Fibroblast of upper back skin (primary cell): Measurements from ENCODE around the gene ARID2.

Experiments
- DNase-seq: peaks from one replicate; pipeline ENCODE4 v3.0.0-alpha.2; 2013

Gene ARID2

DNA sequence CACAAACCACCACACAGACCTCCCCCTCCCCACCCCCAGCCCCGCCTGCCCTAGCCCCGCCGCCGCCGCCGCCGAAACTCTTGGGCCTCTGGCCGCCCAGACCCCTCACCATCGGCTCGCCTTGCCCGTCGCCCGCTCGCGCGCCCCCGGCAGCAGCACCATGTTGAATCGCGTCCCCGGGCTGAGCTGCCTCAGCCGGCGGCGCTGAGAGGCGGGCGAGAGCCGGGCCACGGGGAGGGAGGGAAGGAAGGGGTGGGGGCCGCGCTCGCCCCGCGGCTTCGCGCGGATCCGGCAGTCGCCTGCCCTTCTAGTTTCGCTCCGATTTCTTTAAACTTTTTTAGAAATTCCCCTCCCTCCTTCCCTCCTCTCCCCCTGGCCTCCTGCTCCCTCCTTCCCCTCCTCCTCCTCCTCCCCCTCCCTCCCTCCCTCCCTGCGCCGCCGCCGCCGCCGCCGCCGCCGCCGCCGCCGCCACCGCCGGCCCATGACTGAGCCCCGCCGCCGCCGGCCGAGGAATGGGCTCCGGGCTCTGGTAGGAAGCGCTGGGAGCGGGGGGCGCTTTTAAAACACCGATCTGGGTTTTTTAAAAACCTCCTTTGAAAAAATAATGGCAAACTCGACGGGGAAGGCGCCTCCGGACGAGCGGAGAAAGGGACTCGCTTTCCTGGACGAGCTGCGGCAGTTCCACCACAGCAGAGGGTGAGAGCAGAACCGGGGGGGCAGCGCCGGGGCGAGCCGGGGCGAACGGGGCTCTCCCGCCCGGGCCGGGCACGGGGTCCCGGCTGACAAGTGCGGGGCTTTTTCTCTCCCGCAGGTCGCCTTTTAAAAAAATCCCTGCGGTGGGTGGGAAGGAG, at the start of gene ARID2:
ARID2 (plus strand) TSS at position 474 of the 851 bp plus-strand sequence; CDS start at position 605, 131 bp downstream.
- peak; percentile 69 for DNase-seq

GRCh38 chr12:45680362-45680761, 49.1 kb upstream of the ARID2 start:
- DNase-seq: no peak

GRCh38 chr12:45681465-45681864, 48.0 kb upstream of the ARID2 start:
- DNase-seq: no peak

DNA sequence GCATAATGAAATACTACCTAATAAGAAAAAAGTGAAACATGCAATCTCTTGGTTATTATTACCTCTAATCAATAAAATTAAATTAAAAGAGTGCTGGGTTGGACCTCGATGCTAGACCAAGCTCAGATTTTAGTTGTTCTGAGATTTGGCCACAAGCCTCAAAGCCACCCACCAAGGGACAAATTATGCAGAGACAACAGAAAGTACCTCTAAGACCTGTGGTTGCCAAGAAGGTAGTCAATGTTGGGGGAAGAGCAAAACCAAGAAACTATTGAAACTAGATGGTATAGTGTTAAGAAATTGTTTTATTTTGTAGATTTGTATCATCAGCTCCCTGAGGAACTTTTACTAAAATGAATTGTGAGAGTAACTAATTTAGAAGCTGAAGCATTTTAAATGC, 43.8 kb upstream of the ARID2 start:
- no peak for DNase-seq

GRCh38 chr12:45687081-45688015, 42.2 kb upstream of the ARID2 start:
- no peak for DNase-seq

DNA sequence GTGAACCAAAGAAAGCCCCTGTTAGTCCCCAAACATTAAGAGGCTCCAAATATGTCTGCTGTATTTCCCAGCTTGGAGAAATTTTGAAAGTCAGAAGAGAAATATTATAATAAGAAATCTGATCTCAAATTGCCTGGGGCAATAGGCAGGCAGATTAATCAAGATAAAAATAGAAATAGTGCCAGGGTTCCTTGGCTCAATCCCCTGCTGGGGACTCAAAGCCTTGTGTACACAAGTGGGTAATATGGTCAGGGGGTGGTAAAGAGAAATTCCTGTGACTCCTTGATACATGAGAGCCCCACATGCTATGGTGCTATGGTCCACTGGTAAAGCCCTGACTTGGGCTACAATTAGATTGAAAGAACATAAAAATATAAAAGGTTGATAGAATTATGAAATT, 41.3 kb upstream of the ARID2 start:
- no peak for DNase-seq

DNA sequence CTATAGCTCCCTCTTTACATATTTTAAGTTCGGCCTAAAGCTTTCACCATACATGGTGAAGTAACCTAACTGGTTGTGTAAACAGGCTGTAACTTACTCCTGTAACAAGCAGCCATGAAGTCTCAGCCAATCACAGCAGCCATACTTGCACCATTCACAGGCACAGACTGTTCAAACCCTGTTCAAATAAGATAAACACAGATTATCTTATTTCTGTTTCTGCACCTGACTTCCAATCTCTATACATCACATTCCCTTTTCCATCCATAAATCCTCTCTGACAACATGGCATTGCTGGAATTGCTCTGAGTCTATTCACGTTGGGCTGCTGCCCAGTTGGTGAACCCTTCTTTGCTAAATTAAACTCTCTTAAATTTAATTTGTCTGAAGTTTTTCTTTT, 34.5 kb upstream of the ARID2 start:
- no peak for DNase-seq

- no peak for DNase-seq
Measured at GRCh38 chr12:45695606-45696005, 33.9 kb upstream of the ARID2 start.

- DNase-seq: no peak
Measured at GRCh38 chr12:45696049-45696448, 33.5 kb upstream of the ARID2 start.

GRCh38 chr12:45697371-45697770, 32.1 kb upstream of the ARID2 start:
- DNase-seq: no peak

- no peak for DNase-seq
Measured at GRCh38 chr12:45701296-45701695, 28.2 kb upstream of the ARID2 start.

- DNase-seq: no peak
Measured at GRCh38 chr12:45703942-45704341, 25.6 kb upstream of the ARID2 start.

DNA sequence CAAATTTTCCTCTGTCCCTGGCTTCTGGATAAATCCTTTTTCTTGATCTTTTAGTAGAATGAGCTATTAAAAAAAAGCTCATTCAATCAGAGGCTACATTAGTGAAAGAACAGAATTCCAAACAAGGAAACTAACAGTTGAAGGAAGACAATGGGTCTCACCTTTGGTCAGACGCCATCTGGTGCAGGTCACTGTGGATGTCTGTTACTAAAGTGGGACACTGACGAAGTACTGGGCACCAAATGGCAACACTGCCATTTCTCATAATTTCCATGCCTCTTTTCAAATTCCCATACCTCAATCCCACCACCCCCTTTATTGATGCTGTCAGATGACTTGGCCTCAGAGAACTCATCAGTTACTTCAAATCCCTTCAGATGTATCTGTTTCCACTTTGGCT, 24.5 kb upstream of the ARID2 start:
- DNase-seq: no peak

DNA sequence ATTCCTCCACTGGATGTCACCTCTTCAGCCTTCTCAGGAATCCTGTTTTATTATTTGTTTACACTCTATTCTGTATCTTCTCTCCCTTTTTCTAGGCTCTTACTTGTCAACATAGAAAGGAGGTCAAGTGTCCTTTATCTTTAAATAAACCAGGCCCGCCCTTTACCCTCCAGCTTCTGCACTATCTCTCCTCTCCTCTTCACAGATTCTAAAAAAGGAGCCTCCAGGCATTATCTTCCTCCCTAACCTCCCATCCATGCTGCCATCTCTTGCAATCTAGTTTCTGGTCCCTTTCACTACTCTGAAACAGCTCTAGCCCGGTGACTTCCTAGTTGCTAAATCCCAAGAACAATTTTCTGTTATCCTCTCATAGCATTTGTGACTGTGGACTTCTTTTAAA, 24.1 kb upstream of the ARID2 start:
- DNase-seq: no peak

DNA sequence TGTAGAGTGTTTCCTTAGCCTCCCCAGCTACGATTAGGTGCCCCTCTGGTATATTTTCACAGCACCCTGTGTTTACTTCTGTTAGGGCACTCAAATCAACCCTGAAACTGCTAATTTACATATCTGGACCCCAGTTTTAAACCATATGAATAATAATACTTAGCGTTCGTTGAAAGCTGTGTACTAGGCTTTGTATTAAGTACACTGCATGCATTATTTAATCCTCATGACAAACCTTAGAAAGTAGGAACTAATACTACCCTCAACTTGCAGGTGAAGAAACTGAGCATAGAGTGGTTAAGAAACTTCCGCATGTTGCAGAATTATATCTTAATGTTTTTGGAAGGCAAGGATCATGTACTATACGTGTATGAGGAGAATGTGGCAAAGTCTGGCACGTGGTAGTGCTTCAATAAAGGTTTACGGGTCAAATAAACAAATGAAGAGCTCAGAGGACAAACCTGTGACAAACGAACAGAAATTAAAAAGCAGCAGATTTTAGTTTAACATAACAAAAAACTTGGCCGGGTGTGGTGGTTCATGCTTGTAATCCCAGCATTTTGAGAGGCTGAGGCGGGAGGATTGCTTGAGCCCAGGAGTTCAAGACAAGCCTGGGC, 22.2 kb upstream of the ARID2 start:
- no peak for DNase-seq

DNA sequence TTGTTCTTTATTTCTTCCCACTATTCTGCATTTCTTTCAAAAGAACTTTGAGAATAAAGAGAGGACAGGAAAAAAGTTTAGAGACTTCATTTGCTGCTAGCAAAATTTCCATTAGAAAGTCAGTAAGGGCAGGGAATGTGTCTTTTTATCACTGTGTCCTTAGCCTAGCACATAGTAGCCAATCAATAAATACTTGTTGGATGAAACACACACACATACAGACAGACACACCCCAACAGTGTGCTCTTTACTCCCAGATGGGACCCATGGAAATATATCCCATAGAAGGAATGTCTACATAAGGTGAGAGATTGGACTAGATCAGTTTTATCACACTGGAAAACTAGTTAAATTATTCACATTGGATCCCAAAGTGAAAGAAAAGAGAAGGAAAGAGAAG, 21.1 kb upstream of the ARID2 start:
- no peak for DNase-seq

- DNase-seq: no peak
Measured at GRCh38 chr12:45708901-45709300, 20.6 kb upstream of the ARID2 start.

GRCh38 chr12:45712319-45712718, 17.2 kb upstream of the ARID2 start:
- no peak for DNase-seq

GRCh38 chr12:45713078-45713477, 16.4 kb upstream of the ARID2 start:
- peak; percentile 64 for DNase-seq

DNA sequence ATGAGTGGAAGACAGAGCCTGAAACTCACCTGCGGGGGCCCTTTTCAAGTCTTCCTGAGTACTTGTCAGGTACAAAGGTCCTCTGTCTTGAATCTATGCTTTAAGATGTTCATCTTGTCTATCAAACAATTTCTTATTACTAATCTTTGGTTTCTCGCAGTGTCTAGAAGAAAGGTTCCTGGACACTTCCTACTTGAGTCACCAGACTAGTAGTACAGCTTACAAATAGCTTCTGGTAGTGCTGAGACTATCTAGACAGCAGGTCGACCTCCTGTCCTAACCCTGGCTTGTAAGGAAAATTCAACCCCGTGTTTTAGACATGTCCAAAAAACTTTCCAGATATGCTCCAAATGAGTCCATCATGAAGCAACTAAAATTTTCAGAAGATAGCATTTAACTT, 11.2 kb upstream of the ARID2 start:
- no peak for DNase-seq

GRCh38 chr12:45720069-45720468, 9.4 kb upstream of the ARID2 start:
- no peak for DNase-seq

DNA sequence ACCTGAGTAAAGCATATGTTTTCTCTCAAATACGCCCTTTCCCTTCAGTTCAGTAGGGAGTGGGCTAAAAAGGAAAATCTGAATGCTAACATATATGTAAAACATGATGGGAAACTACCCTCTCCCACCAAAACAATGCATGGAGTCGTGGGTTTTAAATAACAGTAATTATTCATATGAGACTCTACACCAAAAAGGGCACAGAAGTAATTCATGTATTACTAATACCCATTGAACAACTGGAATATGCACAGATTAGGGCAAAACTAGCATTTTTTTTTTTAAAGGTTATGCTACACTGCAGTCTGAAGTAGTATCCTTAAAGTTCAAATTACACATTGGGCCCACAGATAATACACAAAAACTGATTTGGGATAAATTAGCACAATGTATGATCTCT, 8.1 kb upstream of the ARID2 start:
- DNase-seq: no peak

- no peak for DNase-seq
Measured at GRCh38 chr12:45721954-45722353, 7.6 kb upstream of the ARID2 start.
